Gastroesophageal sphincter (tissue), 3 donors: ENCODE results near the gene CAPN5.

ENCODE experiments used
- EP300 ChIP-seq: sonication (generic); formaldehyde crosslinking; IDR thresholded peaks from one replicate; pipeline ENCODE4 v1.6.1; 2017; ENCODE audit warnings: antibody characterized with exemption, mild to moderate bottlenecking
- POLR2A ChIP-seq, 2 donors: fragments of 450-650 bp; IDR thresholded peaks; one replicate each; pipeline ENCODE4 v1.6.1; 2017; ENCODE audit warnings: antibody characterized with exemption in 2 of 2, mild to moderate bottlenecking in 2 of 2, moderate library complexity in 1 of 2
- POLR2AphosphoS5 ChIP-seq: sonication (generic); formaldehyde crosslinking; IDR thresholded peaks from one replicate; pipeline ENCODE4 v1.6.1; 2017; ENCODE audit warnings: antibody characterized with exemption
- TF ChIP-seq, protein P1 (sequence below), 4 experiments: fragments of 200-600 bp in 2 of 4; fragments of 450-650 bp in 2 of 4; sonication (generic) in 1 of 4; IDR thresholded peaks; one replicate each; pipeline ENCODE4 v1.5.1; 2017 to 2019; ENCODE audit warnings: antibody characterized with exemption in 4 of 4, mild to moderate bottlenecking in 2 of 4, moderate library complexity in 2 of 4

- no peak for TF ChIP-seq POLR2A (IDR thresholded peaks at IDR 0.05)
- TF ChIP-seq, protein P1, sequence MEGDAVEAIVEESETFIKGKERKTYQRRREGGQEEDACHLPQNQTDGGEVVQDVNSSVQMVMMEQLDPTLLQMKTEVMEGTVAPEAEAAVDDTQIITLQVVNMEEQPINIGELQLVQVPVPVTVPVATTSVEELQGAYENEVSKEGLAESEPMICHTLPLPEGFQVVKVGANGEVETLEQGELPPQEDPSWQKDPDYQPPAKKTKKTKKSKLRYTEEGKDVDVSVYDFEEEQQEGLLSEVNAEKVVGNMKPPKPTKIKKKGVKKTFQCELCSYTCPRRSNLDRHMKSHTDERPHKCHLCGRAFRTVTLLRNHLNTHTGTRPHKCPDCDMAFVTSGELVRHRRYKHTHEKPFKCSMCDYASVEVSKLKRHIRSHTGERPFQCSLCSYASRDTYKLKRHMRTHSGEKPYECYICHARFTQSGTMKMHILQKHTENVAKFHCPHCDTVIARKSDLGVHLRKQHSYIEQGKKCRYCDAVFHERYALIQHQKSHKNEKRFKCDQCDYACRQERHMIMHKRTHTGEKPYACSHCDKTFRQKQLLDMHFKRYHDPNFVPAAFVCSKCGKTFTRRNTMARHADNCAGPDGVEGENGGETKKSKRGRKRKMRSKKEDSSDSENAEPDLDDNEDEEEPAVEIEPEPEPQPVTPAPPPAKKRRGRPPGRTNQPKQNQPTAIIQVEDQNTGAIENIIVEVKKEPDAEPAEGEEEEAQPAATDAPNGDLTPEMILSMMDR (IDR thresholded peaks at IDR 0.05), result no peak
- no peak for TF ChIP-seq EP300
- TF ChIP-seq POLR2AphosphoS5, result no peak
These were observed 89.8 kb downstream of the CAPN5 start for GRCh38 chr11:77156396-77157195.
